ENCODE data around the gene SYPL1.

The SYPL1 gene

DNA sequence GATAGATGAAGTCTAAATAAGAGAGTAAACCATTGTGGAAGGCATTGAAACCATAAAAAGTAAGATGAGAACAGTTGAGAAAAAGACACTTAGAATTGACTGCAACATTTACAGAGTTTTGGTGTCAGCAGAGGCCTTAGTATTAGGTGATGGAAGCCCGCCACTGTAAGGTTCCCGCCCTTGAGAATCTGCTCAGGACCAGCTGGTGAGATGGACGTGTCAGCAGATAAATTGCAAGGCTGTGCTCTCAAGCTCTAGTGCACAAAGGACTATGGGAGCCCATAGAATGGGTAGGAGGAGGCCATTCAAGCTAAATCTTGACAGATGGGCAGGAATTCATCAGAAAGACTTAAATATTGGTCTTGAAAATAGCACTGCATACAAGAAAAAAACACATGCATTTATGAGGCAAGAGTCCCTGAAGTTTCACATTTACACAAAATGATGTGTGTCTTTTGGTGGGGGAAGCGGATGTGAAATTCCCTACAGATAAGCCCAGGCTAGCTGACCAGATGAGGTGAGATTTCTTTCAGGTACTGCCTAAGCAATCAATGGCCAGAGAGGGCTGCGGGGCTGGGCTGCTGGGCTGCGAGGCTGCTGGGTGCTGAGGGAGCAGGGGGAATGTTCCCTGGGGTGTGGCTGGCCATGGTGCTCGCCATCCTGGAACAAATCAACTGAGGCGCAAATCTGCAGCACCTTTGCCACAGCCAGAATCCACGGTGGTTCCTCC lies 42.5 kb downstream of the SYPL1 start:
- in situ Hi-C loops (cut with MboI; ENCODE audit: low pct_unique_long_range_greater_than_20kb, low sequenced_read_pairs, unreplicated experiment), result loop anchor here (25.0 kb wide), 1 partner anchor 393 kb away; no protein-coding TSS in a partner anchor
- no peak for DNase-seq (ENCODE audit: low spot score)

DNA sequence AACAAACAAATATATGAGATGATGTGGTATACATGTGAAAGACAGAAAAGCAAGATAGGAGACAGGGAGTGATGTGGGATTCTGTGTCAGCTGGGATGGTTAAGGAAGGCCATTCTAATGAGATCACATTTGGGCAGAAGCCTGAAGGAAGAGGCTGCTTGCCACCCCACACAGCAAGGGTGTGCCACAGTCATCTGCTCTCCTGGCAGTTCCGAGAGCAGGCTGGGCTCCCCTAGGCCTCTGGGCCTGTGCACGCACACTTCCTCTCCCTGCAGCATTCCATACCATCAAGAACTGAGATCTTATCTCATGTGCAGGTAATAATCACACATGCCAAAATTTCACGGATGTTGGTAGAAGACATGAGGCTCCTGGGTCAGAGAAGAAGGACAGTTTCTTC lies 43.1 kb downstream of the SYPL1 start:
- TF ChIP-seq, protein P1, sequence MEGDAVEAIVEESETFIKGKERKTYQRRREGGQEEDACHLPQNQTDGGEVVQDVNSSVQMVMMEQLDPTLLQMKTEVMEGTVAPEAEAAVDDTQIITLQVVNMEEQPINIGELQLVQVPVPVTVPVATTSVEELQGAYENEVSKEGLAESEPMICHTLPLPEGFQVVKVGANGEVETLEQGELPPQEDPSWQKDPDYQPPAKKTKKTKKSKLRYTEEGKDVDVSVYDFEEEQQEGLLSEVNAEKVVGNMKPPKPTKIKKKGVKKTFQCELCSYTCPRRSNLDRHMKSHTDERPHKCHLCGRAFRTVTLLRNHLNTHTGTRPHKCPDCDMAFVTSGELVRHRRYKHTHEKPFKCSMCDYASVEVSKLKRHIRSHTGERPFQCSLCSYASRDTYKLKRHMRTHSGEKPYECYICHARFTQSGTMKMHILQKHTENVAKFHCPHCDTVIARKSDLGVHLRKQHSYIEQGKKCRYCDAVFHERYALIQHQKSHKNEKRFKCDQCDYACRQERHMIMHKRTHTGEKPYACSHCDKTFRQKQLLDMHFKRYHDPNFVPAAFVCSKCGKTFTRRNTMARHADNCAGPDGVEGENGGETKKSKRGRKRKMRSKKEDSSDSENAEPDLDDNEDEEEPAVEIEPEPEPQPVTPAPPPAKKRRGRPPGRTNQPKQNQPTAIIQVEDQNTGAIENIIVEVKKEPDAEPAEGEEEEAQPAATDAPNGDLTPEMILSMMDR (IDR thresholded peaks at IDR 0.05; ENCODE audit: extremely low read depth, insufficient read depth, missing control alignments), result no peak
- DNase-seq (ENCODE audit: low spot score), result no peak
- in situ Hi-C loops (cut with MboI; ENCODE audit: low pct_unique_long_range_greater_than_20kb, low sequenced_read_pairs, unreplicated experiment), result loop anchor here (25.0 kb wide), 1 partner anchor 393 kb away; no protein-coding TSS in a partner anchor

More for the DNA sequence above, 42.5 kb downstream of the SYPL1 start:
- TF ChIP-seq, protein P1 (IDR thresholded peaks at IDR 0.05; ENCODE audit: extremely low read depth, insufficient read depth, missing control alignments), result no peak

DNA sequence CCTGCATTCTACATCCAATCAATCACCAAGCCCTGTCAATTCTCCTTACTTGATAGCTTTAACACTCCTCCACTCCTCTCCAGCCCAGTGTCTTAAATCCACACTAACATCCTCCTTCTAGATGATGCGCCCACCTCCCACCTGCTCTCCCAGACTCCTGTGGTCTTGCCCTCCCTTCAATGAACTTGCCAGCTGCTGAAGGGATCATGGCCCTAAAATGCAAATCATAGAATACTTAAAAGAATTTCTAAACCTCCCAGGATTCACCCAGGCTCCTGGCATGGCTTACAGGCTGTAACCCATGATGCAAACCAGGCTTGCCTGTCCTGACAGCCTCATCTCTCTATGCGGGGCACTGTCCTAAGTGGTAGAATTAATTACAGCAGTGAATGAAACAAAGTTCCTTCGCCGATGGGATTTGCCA lies 43.6 kb downstream of the SYPL1 start:
- TF ChIP-seq, protein P1 (IDR thresholded peaks at IDR 0.05; ENCODE audit: extremely low read depth, insufficient read depth, missing control alignments), result no peak
- in situ Hi-C loops (cut with MboI; ENCODE audit: low pct_unique_long_range_greater_than_20kb, low sequenced_read_pairs, unreplicated experiment), result loop anchor here (25.0 kb wide), 1 partner anchor 394 kb away; no protein-coding TSS in a partner anchor
- DNase-seq (ENCODE audit: low spot score), result no peak

DNA sequence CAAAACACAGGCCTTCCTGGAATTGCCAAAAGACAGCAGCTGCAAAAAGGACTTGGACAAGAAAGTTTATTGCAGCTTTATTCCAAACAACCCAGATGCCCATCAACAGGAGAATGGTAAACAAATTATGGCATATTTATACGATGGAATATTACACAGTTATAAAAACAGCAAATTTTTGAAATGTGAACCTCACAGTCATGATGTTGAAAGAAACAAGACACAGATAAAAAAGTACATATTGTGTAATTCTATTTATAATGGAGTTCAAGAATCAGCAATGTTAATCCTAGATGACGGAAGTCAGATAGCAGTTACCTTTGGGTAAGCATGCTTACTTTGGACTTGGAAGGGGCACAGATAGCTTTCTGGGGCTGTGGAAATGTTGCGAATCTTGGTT lies 44.4 kb downstream of the SYPL1 start:
- in situ Hi-C loops (cut with MboI; ENCODE audit: low pct_unique_long_range_greater_than_20kb, low sequenced_read_pairs, unreplicated experiment), result loop anchor here (25.0 kb wide), 1 partner anchor 395 kb away; no protein-coding TSS in a partner anchor
- no peak for DNase-seq (ENCODE audit: low spot score)

DNA sequence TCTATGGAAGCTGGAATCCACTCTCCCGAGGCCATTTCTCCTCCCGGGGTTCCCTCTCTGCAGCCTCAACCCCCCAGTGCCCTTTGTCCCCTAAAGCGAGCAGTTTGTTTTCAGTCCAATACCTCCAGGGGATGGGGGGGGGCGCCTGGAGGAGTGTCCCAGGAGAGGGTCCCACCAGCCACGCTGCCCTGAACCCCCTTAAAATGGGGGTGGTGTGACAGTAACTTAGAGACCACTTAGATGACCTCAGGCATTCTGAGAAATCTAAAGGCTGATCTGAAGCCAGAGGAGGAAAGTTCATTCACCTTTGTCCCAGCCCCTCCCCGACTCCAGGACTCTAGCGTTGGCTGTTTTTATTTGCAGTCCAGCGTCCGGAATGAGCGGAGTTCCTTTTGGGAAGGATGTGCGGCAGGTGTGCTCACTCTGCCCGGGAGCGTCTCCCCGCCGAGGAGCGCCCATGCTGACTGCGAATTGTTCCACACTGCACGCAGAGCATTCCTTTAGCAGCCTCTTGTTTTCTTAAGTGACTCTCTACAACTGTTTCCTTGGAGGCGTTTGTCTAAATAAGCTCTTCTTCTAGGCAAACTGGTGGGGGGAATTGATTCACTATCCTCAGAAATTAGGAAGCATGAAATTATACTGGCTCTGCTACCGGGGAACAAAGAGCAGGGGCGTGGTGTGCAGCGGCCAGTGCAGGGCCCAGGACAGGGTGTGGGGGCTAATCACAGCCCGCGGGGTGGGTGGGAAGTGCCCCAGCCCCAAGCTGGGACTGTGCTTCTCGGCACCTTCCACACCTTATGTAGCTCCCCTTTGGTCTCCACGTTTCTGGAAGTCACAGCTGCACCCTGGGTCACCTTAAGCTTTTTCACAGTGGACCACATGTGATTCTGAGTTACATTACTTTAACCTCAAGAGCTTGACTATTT lies 46.3 kb downstream of the SYPL1 start:
- DNase-seq (ENCODE audit: low spot score), result no peak
- TF ChIP-seq, protein P1 (IDR thresholded peaks at IDR 0.05; ENCODE audit: extremely low read depth, insufficient read depth, missing control alignments), result no peak
- in situ Hi-C loops (cut with MboI; ENCODE audit: low pct_unique_long_range_greater_than_20kb, low sequenced_read_pairs, unreplicated experiment), result loop anchor here (25.0 kb wide), 1 partner anchor 396 kb away; no protein-coding TSS in a partner anchor

More for the DNA sequence above, 44.4 kb downstream of the SYPL1 start:
- TF ChIP-seq, protein P1 (IDR thresholded peaks at IDR 0.05; ENCODE audit: extremely low read depth, insufficient read depth, missing control alignments), result no peak

Measured in GM13977 (cell line).